ENCODE results near the gene LRRC66.

LRRC66 gene

DNA sequence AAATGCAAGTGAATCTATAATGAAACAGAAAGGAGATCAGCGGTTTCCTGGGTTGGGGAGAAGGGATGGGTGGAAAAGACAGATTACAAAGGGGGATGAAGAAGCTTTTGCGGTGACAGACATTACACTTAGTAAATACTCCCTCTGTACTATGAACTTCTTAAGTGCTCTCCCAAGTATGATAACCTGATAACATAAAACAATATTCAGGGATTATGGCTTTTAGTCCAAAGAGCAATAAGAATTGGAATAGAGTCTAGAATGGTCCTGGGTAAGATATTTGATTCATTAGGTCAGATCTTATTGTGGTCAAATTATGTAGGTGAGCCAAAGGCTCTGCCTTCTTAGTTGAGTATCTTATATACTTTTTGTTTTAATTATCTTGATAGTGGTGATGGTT, 9.2 kb downstream of the LRRC66 start:
- no peak for DNase-seq (ENCODE audit: low spot score)

DNA sequence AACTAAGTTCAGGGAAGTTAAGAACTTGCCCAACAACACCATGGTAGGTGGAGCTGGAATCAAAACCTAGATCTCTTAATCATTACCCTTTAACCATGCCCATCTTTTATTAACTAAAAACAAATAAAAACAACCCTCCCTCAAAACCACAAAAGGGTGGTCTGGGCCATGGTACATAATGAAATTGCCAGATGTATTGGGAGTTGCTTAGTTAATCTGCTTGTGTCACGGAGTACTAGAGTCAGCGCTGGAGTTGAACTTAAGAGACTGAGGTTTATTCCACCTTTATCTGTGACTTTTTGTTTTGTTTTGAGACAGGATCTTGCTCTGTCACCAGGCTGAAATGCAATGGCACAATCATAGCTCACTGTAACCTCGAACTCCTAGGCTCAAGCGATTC, 13.3 kb downstream of the LRRC66 start:
- no peak for DNase-seq (ENCODE audit: low spot score)

DNA sequence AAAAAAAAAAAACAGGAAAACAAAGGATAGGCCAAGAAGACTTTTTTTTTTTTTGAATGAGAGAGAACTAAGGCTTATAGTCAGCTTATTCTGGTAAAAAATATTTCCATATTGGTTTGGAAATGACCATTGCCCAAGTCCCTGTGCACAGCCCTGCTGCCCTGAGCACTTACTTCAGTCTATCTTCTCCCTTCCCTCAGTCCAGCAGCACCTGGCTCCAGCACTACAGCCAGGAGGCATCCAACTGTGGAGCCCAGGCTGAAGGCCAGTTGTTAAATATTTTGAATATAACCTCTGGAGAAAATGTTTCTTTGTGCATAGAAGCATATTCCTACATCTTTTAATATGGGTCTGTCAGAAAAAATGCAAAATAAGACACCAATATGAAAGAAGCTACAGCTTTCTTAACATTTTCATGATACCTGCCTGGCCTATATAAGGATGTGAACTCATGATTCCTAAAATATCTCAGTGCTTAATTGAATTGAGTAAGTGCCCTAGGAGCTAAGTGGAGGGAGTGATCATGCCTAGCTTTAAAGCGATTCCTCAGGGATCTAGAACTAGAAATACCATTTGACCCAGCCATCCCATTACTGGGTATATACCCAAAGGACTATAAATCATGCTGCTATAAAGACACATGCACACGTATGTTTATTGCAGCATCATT, 14.4 kb downstream of the LRRC66 start:
- no peak for DNase-seq (ENCODE audit: low spot score)

DNA sequence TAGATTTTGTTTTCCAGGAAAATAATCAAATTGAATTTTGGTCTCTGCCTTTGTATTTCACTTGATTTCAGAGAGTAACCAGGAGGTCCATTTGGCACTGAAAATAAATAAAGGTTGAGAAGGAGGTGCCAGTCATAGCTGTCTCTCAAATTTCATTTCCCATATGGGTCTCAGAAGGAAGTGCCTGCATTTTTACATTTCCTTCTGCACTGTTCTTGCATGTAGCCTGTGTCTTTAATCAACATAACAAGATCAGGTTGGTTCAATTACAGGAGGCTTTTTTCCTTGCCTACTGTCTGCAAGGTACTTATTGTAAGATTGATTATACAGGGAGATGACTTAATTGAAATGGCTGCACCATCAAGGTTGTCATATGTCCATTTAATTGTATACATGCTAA, 15.7 kb downstream of the LRRC66 start:
- DNase-seq (ENCODE audit: low spot score): no peak

DNA sequence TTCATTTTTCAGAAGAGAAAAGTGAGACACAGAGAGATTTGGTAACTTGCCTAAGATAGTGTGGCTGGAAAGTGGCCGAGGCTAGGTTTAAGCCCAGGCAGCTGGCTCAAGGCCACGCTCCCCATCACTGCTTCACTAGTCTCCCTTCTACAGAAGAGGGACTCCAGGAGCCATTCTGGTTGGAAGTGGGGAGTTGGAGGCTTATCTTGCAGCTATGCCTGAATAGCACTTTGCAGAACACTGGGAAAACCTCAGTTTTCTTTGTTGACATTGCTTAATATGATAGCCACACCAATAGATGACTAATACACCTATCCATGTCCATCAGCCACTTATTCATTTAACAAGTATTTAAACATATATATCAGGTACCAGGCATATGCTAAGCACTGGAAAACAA, 18.5 kb downstream of the LRRC66 start:
- DNase-seq (ENCODE audit: low spot score): no peak

DNA sequence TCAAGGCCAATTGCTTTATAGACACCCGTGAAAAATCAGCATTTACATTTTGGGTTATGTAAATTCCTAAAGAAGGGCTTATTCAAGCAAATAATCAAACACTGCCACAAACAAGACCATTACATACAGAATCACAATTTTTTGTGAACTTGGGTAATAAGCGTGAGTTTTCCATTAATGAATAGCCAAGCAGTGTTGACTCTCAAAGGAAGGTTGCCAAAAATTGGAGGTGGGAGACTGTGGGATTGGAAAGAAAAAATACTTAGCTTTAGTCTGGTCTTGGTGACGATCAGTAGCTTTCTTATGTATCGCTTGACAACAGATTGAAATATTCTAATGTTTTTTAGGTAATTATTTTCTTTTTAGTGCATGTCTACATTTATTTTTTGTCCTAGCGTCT, 20.9 kb downstream of the LRRC66 start:
- no peak for DNase-seq (ENCODE audit: low spot score)

DNA sequence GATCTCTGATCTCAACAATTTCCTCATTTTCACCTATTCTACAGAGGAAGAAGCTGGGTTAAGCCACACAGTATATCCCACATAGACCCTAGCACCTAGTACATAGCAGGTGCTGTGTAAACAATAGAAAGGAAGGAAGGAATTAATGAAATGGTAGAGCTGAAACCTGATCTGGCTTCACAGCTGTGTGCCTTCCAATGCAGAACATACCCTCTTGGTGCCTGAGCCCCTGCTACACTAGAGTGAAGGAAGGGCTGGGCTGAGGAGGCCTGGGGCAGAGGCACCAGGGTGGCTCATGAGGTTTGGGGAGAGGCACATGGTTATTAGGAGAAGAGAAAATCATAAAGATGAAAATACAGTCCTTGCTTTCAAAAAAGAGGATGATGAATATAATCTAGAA, 21.3 kb downstream of the LRRC66 start:
- DNase-seq (ENCODE audit: low spot score): no peak

DNA sequence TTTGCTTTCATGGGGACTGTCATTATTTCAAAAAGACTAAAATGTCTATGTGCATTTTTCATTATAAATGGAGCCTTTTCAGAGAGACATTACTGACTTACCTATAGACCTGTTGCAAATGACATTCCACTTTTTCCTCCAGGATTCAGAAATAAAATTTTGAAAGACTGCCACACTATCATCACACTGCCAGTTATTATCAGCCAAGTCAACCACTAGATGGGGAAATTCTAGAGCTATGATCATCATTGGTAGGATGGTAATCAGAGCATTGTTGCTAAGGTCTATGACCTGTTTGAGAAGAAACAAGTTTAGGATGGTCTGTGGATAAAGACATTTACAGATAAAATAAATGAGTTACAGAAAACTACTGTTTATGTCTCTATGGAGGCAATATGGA, 22.5 kb downstream of the LRRC66 start:
- DNase-seq (ENCODE audit: low spot score): no peak

DNA sequence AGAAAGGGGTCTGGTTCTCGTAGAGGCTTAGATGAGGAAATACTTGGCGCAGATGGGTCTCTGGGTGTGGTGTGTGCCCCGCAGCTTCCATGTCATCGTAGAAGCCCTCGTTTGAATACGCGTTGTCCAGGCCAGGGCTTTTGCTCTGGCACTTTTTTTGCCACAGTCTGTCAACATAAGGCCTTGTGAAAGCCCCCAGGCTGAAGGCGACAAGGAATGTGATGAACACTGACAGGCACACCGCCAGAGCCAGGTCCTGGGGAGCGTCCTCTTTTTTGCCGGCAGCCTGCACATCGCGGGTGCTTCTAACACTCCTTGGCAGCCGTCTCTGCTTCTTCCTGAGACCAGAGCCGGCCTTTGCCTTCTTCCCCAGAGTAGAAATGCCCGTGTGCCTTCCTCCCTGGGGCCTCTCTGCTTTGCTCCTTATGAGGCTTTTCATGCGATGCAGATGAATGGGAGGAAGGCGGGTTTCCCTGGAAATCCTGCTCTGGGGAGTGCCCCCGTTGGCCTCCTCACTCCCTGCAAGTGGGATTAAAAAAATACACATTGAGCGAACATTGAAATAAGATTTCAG, 24.4 kb downstream of the LRRC66 start:
- DNase-seq (ENCODE audit: low spot score): no peak

DNA sequence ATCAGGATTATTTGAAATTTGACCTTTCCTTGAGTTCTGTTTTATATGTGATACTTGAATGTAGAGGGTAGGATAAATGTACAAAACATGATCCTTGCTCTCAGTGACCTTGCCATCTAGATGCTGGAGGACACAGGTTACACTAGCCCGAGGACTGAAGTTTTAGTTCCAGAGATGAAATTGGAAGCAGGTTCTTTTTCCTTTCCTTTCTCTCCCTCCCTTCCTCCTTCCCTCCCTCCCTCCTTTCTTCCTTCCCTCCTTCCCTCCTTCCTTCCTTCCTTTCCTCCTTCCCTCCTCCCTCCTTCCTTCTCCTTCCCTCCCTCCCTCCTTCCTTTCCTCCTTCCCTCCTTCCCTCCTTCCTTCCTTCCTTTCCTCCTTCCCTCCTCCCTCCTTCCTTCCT, 54.3 kb downstream of the LRRC66 start:
- DNase-seq (ENCODE audit: low spot score): no peak

DNA sequence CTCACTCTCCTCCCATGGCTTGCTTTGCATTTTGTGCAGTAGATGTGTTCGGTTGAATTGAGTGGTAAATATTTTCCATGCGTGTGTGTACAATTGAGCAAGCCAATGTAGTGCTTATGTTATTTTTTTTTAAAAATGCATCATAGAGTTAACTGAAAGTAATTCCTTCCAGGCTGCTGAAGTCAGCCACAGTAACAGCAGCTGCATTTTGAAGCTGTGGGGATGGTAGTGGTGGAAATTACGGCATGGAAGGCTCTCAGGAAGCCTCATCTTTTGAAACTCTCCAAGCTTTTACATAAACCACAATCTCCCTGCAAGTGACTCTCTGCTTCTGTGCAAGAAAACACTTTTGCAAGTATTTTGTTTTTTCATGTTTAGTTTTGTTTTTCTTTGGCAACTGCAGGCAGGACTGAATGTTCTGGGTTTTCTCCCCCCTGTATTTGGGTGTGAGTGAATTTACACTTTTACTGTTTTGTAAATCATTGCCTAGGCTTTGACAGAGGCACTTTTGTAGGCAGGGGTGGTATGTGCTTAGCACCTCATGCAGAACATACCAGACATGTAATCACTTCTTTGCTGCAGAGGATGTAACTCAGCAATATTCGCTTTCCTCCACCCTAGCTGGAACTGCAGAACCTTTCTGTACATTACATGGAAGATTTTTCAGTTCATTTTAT, 56.2 kb downstream of the LRRC66 start:
- DNase-seq (ENCODE audit: low spot score): no peak

DNA sequence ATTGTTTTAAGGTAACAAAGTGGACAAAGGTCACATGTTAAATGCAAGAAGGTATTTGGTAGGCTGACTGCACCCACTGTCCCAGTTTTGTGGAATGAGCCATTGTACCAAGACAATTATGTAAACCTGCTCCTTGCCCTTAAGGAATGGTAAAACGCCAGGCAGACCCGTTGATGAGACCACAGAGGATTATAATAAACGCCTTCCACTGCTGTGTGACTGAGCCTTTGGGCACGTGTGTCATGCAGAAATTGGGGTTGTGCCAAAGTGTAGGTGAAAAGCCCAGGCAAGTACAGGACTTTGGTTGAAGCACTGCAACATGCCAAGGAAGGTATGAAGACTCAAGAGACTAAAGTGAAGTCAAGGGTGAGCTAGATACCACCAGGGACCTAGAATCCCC, 59.7 kb downstream of the LRRC66 start:
- no peak for DNase-seq (ENCODE audit: low spot score)

DNA sequence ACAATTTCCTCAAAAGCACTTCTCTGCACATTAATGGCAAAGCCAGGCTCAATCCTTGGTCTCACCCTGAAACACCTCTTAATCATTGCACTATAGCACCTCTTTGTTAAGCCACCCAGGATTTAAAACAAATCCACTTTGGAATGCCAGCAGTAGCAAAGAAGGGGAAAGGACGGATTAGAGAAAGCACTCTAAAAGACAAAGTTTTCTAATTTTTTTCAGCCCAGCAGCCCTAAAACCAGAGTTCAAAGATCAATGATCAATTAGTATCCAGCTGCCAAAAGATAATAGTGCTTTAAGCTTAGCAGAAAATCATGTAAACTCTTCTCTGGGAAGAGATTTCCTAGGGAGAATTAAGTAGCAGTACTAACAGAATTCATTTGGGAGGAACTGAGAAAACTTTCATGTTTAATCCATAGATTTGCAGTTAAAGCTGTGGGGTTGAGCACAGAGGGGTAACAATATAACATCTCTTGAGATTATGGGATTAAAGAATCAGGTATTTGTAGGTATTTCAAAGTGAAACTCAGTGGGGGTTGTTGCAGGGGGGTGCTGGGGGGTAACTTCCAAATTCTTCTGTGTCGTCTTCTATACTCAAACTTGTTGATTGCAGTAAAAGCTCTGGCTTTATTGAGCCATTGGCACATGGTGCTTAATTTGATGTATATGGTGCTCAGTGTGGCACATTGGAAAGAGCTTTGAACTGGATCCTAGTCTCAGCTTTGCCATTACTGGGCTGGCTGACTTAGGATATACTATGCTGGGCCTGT, 61.8 kb downstream of the LRRC66 start:
- no peak for DNase-seq (ENCODE audit: low spot score)

All from RKO (cell line).